ENCODE measurements around the gene NEDD8. TPM values are rescaled to one million over a fixed set of nuclear protein-coding genes. Genes with fewer than 3 reads are reported as not detected.

NEDD8 gene
- total RNA-seq, 1 experiment from 2014 or later: 214 TPM

- Mint-ChIP-seq H3K27me3 (ENCODE audit: low read depth) (no peaks in the 10 kb centered on the region), H3K4me1 (peaks cover 12 to 14% of the 10 kb centered on the region in 2 experiments), H3K4me3 (no peak overlapping the region; a peak in 1 of 5 replicates), H3K9me3 (no peaks in the 10 kb centered on the region), H3K36me3 (ENCODE audit: insufficient read depth in 1 of 3, low read depth in 3 of 3) (peaks cover 3 to 21% (median 14%) of the 10 kb centered on the region in 3 experiments; a peak in 5 of 7 replicates), H3K27ac (no peak overlapping the region)
- no peak overlapping the region for H2BK20ac ChIP-seq (ENCODE audit: low read depth, low read length, poor library complexity, severe bottlenecking)
- no peak overlapping the region for H2AFZ ChIP-seq (ENCODE audit: low read length)
- no peaks in the 10 kb centered on the region for H4K20me1 ChIP-seq (ENCODE audit: control insufficient read depth, insufficient read depth, insufficient read length)
- no peak overlapping the region for H3K9ac ChIP-seq (ENCODE audit: extremely low read depth, insufficient read length, low read length)
- no peaks in the 10 kb centered on the region for H3K4me1 ChIP-seq (ENCODE audit: insufficient read depth, low read length)
- no peak overlapping the region for H3K18ac ChIP-seq (ENCODE audit: insufficient read length, low read depth, low read length)
- H3K23ac ChIP-seq (ENCODE audit: insufficient read length, low read depth, low read length): no peak overlapping the region
- no peak overlapping the region for H2AK5ac ChIP-seq (ENCODE audit: insufficient read length, low read length)
- H2BK5ac ChIP-seq (ENCODE audit: insufficient read length, low read length): no peak overlapping the region
- no peak overlapping the region for H3T11ph ChIP-seq (ENCODE audit: low read length)
- WGBS (ENCODE audit: extremely low coverage, insufficient read length, low lambda C conversion rate): no CpG with 5 or more reads among the region's 8 CpGs
- H3K4ac ChIP-seq (ENCODE audit: low read depth, low read length): no peak overlapping the region
- H3K79me1 ChIP-seq (ENCODE audit: insufficient read depth, low read depth, low read length, poor library complexity, severe bottlenecking): no peaks in the 10 kb centered on the region
- no peak overlapping the region for H4K8ac ChIP-seq (replicated peaks; ENCODE audit: insufficient read length, low read depth, low read length)
- H3K9me3 ChIP-seq (ENCODE audit: control insufficient read depth, low read depth, low read length): no peaks in the 10 kb centered on the region
- DNase-seq: no peak
- no peak for TF ChIP-seq CTCF (conservative IDR thresholded peaks at IDR 0.05)
- H2BK15ac ChIP-seq (ENCODE audit: low read depth, low read length): no peak overlapping the region
- no peak overlapping the region for H4K91ac ChIP-seq (ENCODE audit: insufficient read length, low read depth, low read length)
- H2BK120ac ChIP-seq (ENCODE audit: low read depth, low read length, poor library complexity, severe bottlenecking): no peak overlapping the region
- H2BK12ac ChIP-seq (ENCODE audit: insufficient read length, low read depth, low read length): no peak overlapping the region
- H3K4me2 ChIP-seq (ENCODE audit: insufficient read depth, insufficient read length, low read length): no peak overlapping the region
- no peaks in the 10 kb centered on the region for H3K79me2 ChIP-seq (ENCODE audit: insufficient read depth, low read length)
- no peaks in the 10 kb centered on the region for H3K27me3 ChIP-seq (ENCODE audit: insufficient read depth, low read length)
- H3K27ac ChIP-seq (ENCODE audit: insufficient read length, low read depth, low read length): no peak overlapping the region
- peaks cover 8% of the 10 kb centered on the region for H3K23me2 ChIP-seq (ENCODE audit: insufficient read length, low read depth, low read length, poor library complexity, severe bottlenecking)
- no peak overlapping the region for H4K5ac ChIP-seq (ENCODE audit: insufficient read length, low read depth, low read length)
- H3K56ac ChIP-seq (ENCODE audit: insufficient read length, low read depth, low read length): no peak overlapping the region
- no peak overlapping the region for H3K14ac ChIP-seq (ENCODE audit: insufficient read depth, low read length)
These were observed 37.2 kb upstream of the NEDD8 start for GRCh38 chr14:24269368-24269767.
